Cardiac fibroblast (primary cell): ENCODE measurements around the gene RAB7A.

Source experiments
- DNase-seq, 2 donors: peaks; one replicate each; pipeline versions ENCODE4 v3.0.0 to v3.0.0-alpha.2; 2010; ENCODE audit warnings: low read depth in 2 of 2
- H3K4me3 ChIP-seq, 2 donors: replicated peaks in 1 of 2; 1 replicate in 1 of 2; 2 replicates in 1 of 2; pipeline ENCODE4 v1.5.1; 2011; ENCODE audit warnings: low read depth in 2 of 2, low read length in 2 of 2, mild to moderate bottlenecking in 2 of 2, moderate library complexity in 1 of 2
- CTCF ChIP-seq: IDR thresholded peaks from one replicate; pipeline ENCODE4 v1.5.1; 2011; ENCODE audit warnings: low read depth, mild to moderate bottlenecking, low read length, inconsistent platforms

RAB7A gene

GRCh38 chr3:128686465-128686864 is 39.5 kb upstream of the RAB7A start:
- H3K4me3 ChIP-seq = no peak overlapping the region
- DNase-seq = no peak
- no peak for TF ChIP-seq CTCF

- no peak for DNase-seq
- H3K4me3 ChIP-seq = no peak overlapping the region
- no peak for TF ChIP-seq CTCF
These were observed 36.9 kb upstream of the RAB7A start for GRCh38 chr3:128689060-128689459.

- DNase-seq = no peak
- TF ChIP-seq CTCF = no peak
- no peak overlapping the region for H3K4me3 ChIP-seq
These were observed 32.3 kb upstream of the RAB7A start for GRCh38 chr3:128693696-128694095.

GRCh38 chr3:128697341-128697740 is 28.6 kb upstream of the RAB7A start:
- no peak for DNase-seq
- no peak for TF ChIP-seq CTCF
- no peak overlapping the region for H3K4me3 ChIP-seq

GRCh38 chr3:128698211-128699047 is 27.6 kb upstream of the RAB7A start:
- no peak for TF ChIP-seq CTCF
- H3K4me3 ChIP-seq = peak overlapping the region; percentile 46 to 51
- peak in 1 of 2 donors; percentile 22 for DNase-seq

- no peak for TF ChIP-seq CTCF
- no peak for DNase-seq
- no peak overlapping the region for H3K4me3 ChIP-seq
These were observed 24.4 kb upstream of the RAB7A start for GRCh38 chr3:128701342-128702212.
